Activated naive CD4-positive, alpha-beta T cell treated with anti-CD3 and anti-CD28 coated beads, Interleukin-2, amount 50 U/mL, for 24 hours (primary cell): Measurements from ENCODE around the gene EVA1C.
"Not testable (repeated sequence)": the region's sequence is repeated elsewhere in the genome, so short reads cannot be mapped to it uniquely, and the experiment has no call there.

Experiments
- H3K27ac Mint-ChIP-seq: one replicate; pipeline ENCODE4 v1.8.0; 2021; ENCODE audit warnings: mild to moderate bottlenecking, mixed read lengths
- H3K27me3 Mint-ChIP-seq: one replicate; pipeline ENCODE4 v1.8.0; 2021; ENCODE audit warnings: mixed read lengths
- H3K36me3 Mint-ChIP-seq: one replicate; pipeline ENCODE4 v1.8.0; 2021; ENCODE audit warnings: mixed read lengths
- H3K4me1 Mint-ChIP-seq: one replicate; pipeline ENCODE4 v1.8.0; 2021; ENCODE audit warnings: mixed read lengths
- H3K4me3 Mint-ChIP-seq: one replicate; pipeline ENCODE4 v1.8.0; 2021; ENCODE audit warnings: mild to moderate bottlenecking, mixed read lengths
- H3K9me3 Mint-ChIP-seq: one replicate; pipeline ENCODE4 v1.8.0; 2021; ENCODE audit warnings: mixed read lengths

Gene EVA1C

DNA sequence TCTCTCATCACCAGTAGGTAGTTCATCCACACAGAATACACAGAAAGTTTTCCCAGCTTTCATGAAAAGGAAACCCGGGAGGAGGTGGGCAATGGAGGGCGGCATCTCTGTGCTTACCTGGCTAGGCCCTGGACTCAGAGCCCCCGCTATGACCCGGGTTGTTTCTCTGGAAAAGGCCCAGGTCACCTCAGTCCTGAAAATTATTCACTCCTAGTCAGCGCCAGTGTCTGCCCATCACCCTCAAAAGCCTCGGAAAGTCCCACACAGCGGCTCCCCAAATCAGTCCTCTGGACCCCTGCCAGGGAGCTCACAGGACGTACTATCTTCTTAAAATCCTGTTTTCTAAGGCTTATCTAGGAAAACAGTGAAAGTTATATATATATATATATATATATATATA, 121.6 kb downstream of the EVA1C start:
- Mint-ChIP-seq H3K4me1 (peaks cover 21% of the 10 kb centered on the region), H3K9me3 (no peaks in the 10 kb centered on the region), H3K4me3 (no peak overlapping the region), H3K27me3 (no peaks in the 10 kb centered on the region), H3K36me3 (peaks cover 2% of the 10 kb centered on the region), H3K27ac (no peak overlapping the region)

- Mint-ChIP-seq H3K9me3 (no peaks in the 10 kb centered on the region), H3K4me1 (peaks cover 21% of the 10 kb centered on the region), H3K4me3 (no peak overlapping the region), H3K27ac (no peak overlapping the region), H3K36me3 (peaks cover 2% of the 10 kb centered on the region), H3K27me3 (no peaks in the 10 kb centered on the region)
These were observed 123.1 kb downstream of the EVA1C start for GRCh38 chr21:32535612-32536011.

DNA sequence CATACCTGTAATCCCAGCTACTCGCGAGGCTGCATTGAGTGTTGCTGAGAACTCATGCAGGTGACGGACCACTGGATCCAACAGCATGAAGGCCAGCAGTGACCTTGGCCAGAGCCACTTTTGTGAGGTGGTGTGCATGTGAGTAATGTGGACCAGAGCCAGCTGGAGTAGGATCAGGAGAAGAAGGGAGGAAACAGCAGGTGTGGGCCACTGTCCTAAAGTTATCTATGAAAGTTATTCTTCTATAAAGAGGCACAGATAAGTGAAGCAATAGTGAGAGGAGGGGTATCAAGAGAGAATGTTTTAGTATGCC, 125.0 kb downstream of the EVA1C start:
- H3K36me3 Mint-ChIP-seq, result no peaks in the 10 kb centered on the region
- H3K27me3 Mint-ChIP-seq, result no peaks in the 10 kb centered on the region
- H3K4me3 Mint-ChIP-seq, result no peak overlapping the region
- H3K9me3 Mint-ChIP-seq, result no peaks in the 10 kb centered on the region
- H3K4me1 Mint-ChIP-seq, result peaks cover 21% of the 10 kb centered on the region
- peak overlapping the region; percentile 68 for H3K27ac Mint-ChIP-seq

GRCh38 chr21:32538147-32538792, 125.8 kb downstream of the EVA1C start:
- Mint-ChIP-seq H3K36me3 (no peaks in the 10 kb centered on the region), H3K27me3 (no peaks in the 10 kb centered on the region), H3K27ac (no peak overlapping the region), H3K9me3 (no peaks in the 10 kb centered on the region), H3K4me3 (peak overlapping the region; percentile 8), H3K4me1 (peaks cover 21% of the 10 kb centered on the region)

- H3K27me3 Mint-ChIP-seq, result no peaks in the 10 kb centered on the region
- H3K27ac Mint-ChIP-seq, result no peak overlapping the region
- peaks cover 21% of the 10 kb centered on the region for H3K4me1 Mint-ChIP-seq
- no peaks in the 10 kb centered on the region for H3K9me3 Mint-ChIP-seq
- H3K36me3 Mint-ChIP-seq, result no peaks in the 10 kb centered on the region
- H3K4me3 Mint-ChIP-seq, result no peak overlapping the region
These were observed 126.9 kb downstream of the EVA1C start for GRCh38 chr21:32539378-32539777.

DNA sequence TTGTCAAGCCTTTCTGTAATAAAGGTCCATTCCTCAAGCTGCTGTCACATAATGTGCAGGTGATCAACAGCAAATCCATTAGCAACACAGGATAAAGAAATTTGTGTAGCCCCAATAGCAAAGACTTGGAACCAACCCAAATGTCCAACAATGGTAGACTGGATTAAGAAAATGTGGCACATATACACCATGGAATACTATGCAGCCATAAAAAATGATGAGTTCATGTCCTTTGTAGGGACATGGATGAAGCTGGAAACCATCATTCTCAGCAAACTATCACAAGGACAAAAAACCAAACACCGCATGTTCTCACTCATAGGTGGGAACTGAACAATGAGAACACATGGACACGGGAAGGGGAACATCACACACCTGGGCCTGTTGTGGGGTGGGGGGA, 130.6 kb downstream of the EVA1C start:
- H3K27me3 Mint-ChIP-seq, H3K36me3 Mint-ChIP-seq, H3K27ac Mint-ChIP-seq, H3K4me1 Mint-ChIP-seq, H3K9me3 Mint-ChIP-seq, H3K4me3 Mint-ChIP-seq: not testable (repeated sequence)

DNA sequence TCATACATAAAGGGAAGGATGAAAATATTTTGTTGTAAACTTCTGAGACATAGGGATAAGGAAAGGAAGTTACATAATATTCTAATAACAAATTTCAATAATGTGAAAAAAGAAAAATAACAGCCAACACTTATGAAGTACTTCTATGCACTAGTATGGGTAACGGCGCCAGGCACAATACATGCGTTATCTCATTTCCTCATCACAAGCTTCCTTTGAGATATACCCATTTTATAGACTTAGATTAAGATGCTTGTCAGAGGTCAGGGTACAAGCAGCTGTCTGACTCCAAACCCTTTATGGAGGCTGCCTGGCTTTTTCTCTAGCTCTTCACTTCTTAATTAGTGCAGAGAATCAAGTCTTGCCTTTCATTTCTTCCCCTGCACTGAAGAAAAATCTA, 131.5 kb downstream of the EVA1C start:
- Mint-ChIP-seq H3K27ac (no peak overlapping the region), H3K36me3 (no peaks in the 10 kb centered on the region), H3K9me3 (no peaks in the 10 kb centered on the region), H3K4me1 (peaks cover 2% of the 10 kb centered on the region), H3K4me3 (no peak overlapping the region), H3K27me3 (no peaks in the 10 kb centered on the region)

DNA sequence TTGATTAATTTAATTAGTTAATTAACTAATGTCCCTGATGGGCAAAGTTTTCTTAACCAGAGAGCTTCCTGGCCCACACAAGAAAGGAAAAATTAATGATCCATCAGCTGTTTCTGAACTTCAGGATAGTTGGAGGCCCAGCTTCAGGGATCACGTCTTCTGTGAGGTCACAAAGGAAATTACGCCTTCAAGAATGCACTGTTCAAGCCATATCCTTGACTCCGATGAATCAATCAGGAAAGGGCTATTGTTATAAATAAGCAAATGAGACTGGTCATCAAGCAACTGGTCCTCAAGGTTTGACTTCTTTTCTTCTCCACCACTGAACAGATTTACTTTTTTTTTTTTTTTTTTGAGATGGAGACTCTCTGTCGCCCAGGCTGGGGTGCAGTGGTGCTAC, 132.2 kb downstream of the EVA1C start:
- Mint-ChIP-seq H3K4me3 (no peak overlapping the region), H3K9me3 (no peaks in the 10 kb centered on the region), H3K27ac (no peak overlapping the region), H3K4me1 (no peaks in the 10 kb centered on the region), H3K27me3 (no peaks in the 10 kb centered on the region), H3K36me3 (no peaks in the 10 kb centered on the region)

DNA sequence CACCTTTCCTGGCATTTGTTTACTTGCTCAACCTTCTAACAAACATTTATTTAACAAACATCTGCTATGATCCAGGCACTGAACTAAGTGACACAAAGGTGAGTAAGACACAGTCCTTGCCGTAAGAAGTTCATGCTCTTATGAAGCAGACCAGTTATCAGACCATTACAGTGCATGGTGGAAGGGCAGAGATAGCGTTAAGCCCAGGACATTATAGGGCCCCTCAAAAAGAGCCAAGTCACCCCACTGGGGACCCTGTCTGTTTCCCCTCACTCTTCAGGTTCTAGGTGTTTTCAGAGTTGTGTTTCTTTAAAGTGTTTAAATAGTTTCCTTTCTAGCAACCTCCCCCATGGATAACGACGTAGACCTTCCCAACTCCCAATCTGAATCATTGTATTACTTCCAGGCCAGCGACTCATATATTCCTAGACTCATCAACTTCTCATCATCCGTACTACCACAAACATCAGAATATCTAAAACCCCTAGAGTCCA, 133.5 kb downstream of the EVA1C start:
- Mint-ChIP-seq H3K4me1 (no peaks in the 10 kb centered on the region), H3K27me3 (no peaks in the 10 kb centered on the region), H3K4me3 (no peak overlapping the region), H3K9me3 (no peaks in the 10 kb centered on the region), H3K36me3 (no peaks in the 10 kb centered on the region), H3K27ac (no peak overlapping the region)

- Mint-ChIP-seq H3K27ac (no peak overlapping the region), H3K4me3 (no peak overlapping the region), H3K9me3 (no peaks in the 10 kb centered on the region), H3K27me3 (no peaks in the 10 kb centered on the region), H3K36me3 (no peaks in the 10 kb centered on the region), H3K4me1 (no peaks in the 10 kb centered on the region)
These were observed 134.5 kb downstream of the EVA1C start for GRCh38 chr21:32547018-32547417.

GRCh38 chr21:32548978-32549377, 136.5 kb downstream of the EVA1C start:
- Mint-ChIP-seq H3K27ac (no peak overlapping the region), H3K4me3 (no peak overlapping the region), H3K4me1 (no peaks in the 10 kb centered on the region), H3K27me3 (no peaks in the 10 kb centered on the region), H3K9me3 (no peaks in the 10 kb centered on the region), H3K36me3 (no peaks in the 10 kb centered on the region)

DNA sequence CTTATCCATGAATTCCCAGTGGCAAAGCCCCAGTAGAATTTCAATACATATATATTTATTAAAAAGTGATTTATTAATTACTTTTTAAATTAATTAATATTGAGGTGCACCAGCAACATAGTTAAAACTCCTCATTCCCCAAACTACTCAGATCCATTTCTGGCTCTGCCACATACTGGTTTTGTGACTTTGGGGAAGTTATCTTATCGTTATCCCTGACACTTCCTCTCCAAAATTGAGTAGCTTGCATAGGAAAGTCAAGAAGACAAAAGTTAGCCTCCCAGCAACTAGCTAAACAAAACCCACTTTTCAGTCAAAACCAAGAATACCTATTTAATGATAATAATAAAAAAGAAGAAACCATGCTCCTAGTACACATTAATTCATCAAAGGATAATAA, 136.9 kb downstream of the EVA1C start:
- H3K27me3 Mint-ChIP-seq, result no peaks in the 10 kb centered on the region
- no peak overlapping the region for H3K4me3 Mint-ChIP-seq
- H3K27ac Mint-ChIP-seq, result no peak overlapping the region
- H3K4me1 Mint-ChIP-seq, result no peaks in the 10 kb centered on the region
- no peaks in the 10 kb centered on the region for H3K36me3 Mint-ChIP-seq
- H3K9me3 Mint-ChIP-seq, result no peaks in the 10 kb centered on the region

DNA sequence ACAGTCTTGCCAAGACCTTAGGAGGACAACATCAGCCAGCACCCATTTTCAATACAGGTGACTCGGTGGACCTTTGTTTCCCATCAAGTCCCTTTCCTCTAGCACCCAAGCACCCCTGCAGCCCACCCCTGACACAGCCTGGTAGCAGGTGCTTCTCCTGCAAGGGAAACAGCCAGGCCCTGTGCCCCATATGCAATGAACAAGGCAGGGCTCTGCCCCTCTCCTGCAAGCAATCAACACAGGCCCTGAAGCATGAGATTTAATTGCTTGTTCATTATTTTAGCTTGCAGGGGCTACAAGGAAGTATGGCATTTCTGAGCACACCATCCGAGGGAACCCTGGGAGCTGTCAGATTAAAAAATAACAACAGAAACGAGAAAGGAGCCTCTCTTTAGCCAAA, 137.4 kb downstream of the EVA1C start:
- H3K27ac Mint-ChIP-seq, result no peak overlapping the region
- H3K4me3 Mint-ChIP-seq, result no peak overlapping the region
- H3K4me1 Mint-ChIP-seq, result no peaks in the 10 kb centered on the region
- H3K27me3 Mint-ChIP-seq, result no peaks in the 10 kb centered on the region
- no peaks in the 10 kb centered on the region for H3K9me3 Mint-ChIP-seq
- no peaks in the 10 kb centered on the region for H3K36me3 Mint-ChIP-seq

DNA sequence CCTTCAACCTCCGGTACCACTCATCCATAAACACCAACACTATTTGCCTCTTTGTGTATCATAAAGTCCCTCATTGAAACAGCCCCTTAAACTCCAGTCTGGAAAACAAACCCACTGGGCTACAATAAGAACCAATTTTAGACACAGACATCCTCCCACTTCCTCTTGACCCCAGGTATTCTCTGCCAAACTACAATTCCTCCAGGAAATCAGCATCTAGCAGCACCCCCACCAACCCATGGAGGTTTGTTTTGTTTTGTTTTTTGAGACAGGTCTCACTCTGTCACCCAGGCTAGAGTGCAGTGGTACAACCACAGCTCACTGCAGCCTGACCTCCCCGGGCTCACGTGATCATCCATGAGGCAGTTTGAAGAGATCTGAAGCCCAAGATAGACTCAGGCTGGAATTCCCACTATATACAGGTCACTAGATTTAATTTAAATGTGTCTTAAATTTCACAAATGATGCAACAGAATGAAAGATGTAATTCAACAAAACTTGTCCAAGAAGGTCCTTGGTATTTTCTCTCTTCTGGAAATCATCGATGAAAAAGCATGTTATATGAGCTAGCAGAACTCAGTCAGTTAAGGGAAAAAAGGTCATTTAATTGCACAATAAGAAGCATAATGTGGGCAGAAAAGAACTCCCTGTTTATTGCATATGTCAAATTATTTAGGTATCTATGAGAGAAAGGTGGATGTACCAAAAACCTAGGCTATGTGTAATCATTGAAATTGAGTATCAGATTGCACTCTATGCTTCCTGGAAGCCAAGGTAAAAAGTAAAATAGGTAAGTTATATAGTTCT, 142.5 kb downstream of the EVA1C start:
- Mint-ChIP-seq H3K4me3 (no peak overlapping the region), H3K4me1 (no peaks in the 10 kb centered on the region), H3K36me3 (no peaks in the 10 kb centered on the region), H3K27me3 (no peaks in the 10 kb centered on the region), H3K9me3 (no peaks in the 10 kb centered on the region), H3K27ac (no peak overlapping the region)

DNA sequence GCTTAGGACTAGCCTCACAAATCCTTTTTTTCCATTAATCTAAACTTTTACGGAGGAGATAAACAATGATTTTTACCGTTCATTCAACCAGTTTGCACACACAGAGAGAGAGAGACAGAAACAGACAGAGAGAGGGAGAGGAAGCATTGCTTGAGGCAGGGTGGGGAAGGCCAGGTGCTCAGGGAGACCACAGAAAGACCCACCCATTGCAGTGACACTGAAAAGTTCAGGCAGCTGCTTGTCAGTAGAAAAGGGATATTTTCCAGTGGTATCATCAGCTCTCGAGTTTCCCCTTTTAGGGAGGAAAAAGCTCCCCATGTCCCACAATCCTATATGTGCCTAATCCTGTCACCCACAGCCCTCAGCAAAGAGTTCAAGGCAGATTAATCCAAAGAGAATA, 145.6 kb downstream of the EVA1C start:
- Mint-ChIP-seq H3K4me1 (no peaks in the 10 kb centered on the region), H3K9me3 (no peaks in the 10 kb centered on the region), H3K27me3 (no peaks in the 10 kb centered on the region), H3K36me3 (no peaks in the 10 kb centered on the region), H3K4me3 (no peak overlapping the region), H3K27ac (no peak overlapping the region)

DNA sequence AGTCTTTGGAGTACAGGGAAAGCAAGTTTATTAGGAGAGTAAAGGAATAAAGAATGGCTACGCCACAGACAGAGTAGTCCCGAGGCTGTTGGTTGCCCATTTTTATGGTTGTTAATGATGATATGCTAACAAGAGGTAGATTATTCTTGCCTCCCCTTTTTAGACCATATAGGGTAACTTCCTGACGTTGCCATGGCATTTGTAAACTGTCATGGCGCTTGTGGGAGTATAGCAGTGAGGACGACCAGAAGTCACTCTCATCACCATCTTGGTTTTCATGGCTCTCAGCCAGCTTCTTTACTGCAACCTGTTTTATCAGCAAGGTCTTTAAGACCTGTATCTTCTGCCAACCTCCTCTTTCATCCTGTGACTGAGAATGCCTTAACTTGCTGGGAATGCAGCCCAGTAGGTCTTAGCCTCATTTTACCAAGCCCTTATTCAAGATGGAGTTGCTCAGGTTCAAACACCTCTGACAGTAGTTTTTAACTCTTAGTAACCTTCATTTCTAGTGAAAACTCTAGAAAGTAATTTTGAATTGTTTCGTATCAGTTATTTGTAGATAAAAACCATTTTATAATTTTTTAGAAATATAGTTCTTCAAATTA, 146.6 kb downstream of the EVA1C start:
- no peaks in the 10 kb centered on the region for H3K36me3 Mint-ChIP-seq
- no peak overlapping the region for H3K27ac Mint-ChIP-seq
- H3K4me1 Mint-ChIP-seq, result no peaks in the 10 kb centered on the region
- H3K9me3 Mint-ChIP-seq, result no peaks in the 10 kb centered on the region
- H3K27me3 Mint-ChIP-seq, result no peaks in the 10 kb centered on the region
- no peak overlapping the region for H3K4me3 Mint-ChIP-seq
